Right renal cortex interstitium (tissue), 3 donors: ENCODE data around the gene CRAT. TPM values are rescaled to one million over a fixed set of nuclear protein-coding genes. Genes with fewer than 3 reads are reported as not detected.

ENCODE experiments used
- DNase-seq, 3 donors: peaks; one replicate each; pipeline ENCODE4 v3.0.0-alpha.2; 2013; ENCODE audit warnings: low read depth in 3 of 3, low spot score in 2 of 3
- polyA plus RNA-seq, 3 donors: library from polyadenylated mRNA; unstranded; fragments of 120-200 nt; gene quantifications; one replicate each; pipeline ENCODE4 v1.2.1, GENCODE V29; 2013; ENCODE audit not compliant: insufficient read length in 3 of 3

Gene CRAT
- polyA plus RNA-seq, 3 donors = 33.9 to 40.3 (median 39.3) TPM

DNA sequence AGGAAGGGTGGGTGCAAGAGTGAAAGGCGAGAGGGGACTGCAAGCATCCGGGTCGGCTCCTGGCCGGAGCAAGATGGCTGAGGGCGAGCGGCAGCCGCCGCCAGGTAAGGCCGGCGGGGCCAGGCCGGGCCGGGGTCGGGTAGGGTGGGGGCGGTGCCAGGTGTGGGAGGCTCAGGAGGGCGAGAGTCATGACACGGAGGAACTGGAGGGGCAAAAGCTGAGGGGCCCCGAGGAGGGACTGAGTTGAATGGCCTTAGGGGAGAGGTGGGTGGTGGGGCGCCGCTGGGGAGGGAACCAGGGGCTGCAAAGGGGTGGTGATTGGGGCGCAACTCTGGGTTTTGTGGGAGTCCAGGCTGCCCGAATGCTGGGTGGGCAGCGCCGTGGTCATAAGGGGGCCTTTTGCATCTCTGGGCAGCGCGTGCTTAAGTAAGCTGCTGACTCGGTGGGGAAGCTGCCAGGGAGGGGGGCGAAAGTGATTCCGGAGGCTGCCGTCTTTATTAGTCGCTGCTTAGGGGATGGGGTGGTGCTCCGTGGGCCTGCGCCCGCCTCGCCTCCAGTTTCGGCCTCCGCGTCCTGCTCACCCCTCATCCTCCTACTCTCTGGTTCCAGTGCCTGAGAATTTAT is 1.0 kb upstream of the CRAT start:
- peak in 1 of 3 donors; percentile 21 for DNase-seq

DNA sequence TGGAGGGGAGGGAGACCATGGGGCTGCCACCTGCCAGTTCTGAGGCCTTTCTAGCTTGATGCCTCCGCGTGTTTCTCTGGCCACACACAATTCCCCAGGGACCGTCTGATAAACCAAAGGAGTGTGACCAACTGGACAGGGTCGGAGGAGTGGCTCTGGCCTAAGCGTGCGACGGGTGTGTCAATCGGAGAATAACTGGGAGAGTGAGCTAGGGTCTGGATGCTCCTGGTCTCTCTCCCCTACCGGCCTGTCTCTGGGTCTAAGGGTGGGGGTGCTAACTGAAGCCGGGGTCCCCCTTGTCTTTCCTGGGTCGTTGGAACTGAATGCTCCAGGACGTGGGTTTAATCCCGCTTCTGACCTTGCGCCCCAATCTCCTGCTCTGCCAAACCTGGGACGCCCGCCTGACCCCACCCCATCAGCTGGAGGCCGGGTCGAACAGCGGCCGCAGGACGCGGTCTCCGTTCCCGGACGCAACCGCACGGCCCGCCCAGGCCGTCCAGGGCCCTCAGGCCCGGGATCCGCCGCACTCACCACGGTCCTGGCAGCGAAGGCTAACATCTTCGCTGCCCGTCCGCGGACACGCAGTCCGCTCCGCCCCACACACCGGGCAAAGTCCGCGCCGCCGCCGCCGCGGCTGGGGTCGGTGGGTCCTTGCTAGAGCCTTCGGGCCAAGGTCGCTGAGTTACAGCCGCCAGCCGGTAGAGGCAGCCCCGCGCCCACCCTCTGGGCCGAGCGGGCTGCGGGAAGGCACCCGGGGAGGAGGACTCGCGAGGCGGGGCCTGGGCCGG is 447 bp downstream of the CRAT start:
- no peak for DNase-seq

DNA sequence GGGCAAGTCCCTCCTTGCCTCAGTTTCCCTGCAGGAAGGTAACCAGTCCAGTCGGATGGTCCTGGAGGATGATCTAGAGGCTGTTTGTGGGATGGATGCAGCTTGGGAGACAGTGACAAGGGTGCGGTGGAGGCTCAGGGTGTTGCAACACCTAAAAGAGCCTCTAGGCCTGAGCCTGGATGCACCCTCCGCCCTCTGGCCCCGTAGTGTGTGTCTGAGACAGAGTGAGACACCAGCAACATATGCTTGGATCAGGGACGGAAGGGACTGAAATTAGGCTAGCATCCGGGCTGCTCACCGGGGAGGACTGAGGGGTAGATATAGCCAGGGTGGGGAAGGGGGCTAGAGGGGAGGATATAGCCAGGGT is 1.1 kb downstream of the CRAT start:
- no peak for DNase-seq

DNA sequence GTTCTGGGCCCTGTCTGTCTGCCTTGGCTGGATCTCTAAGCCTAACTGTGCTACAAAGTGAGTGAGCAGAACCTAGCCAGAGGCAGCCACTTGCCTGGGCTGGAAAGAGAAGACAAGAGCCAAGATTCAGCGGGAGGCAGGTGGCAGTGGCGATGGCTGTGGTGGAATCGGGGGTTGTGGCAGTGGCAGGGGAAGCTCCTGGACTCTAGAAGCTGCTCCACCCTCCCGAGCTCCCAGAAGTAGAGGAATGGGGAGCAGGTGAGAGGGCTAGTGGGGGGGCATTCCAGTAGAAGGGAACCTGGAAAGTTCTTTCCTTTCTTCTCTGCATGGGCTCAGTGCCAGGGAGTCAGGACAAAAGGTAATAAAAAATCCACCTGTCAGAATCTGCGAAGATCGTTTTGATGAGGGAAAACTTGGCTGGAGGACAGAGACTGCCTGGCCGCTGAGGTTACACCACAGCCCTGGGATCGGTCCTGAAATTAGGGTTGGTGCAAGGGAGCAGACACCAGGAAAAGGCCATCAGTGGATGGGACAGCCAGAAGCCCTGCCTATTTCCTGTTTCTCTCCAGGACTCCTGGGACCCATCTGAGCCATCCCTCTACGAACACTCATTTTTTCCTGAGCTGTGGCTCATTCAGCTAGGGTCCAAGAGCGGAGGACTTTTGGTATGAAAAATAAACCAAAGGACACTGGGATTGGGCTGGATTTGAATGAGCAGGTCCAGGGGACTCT is 1.6 kb downstream of the CRAT start:
- DNase-seq = no peak

DNA sequence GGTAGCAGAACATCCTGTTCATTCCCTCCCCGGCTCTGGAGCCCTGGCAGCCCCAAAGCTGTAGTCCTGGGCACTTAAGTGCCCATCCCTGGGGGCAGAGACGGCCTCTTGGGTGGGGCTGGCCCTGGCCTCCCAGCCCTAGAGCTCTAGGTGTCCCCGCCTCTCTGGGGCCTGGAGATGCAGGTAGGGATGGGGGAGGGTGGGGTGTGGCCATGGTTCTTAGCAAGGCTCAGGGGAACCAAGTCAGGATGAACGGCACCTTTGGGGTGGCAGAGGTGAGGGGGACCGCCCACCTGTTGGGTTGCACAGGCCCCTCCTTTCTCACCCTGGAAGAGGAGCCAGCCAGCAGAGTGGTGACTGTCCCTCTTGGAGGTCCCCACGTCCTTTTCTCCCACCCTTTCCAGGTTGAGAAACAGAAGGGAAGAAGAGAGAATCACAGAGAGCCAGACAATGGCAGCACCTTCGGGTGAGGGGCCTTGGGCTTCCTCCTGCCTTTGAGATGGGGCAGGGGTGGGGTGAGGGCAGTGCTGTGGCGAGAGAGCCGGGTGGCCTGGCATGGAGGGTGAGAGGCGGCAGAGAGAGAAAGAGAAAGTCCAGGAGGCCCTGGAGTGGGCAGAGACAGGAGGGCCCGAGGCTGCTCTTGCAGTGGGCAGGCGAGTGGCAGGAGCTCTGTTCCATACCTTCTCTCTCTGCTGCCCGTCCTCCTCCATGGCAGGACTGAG is 2.3 kb downstream of the CRAT start:
- no peak for DNase-seq

DNA sequence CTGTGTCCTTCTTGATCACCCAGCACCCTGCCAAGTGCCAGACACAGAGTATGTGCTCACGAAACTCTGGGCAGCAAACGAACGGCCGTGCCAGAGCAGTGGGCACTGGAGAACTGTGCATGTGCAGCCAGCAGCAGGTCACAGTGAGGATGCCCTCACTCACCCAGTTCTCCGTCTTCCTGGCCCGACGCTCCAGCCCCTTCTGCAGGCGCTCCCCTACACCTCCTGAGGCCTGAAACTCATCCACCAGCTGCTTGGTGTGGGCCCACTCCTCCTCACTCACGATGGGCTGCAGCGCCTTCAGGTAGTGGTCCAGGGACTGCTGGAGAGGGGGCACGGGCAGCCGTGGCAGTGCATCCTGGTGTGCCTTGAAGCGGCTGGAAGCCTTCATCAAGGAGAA is 2.9 kb downstream of the CRAT start:
- no peak for DNase-seq

DNA sequence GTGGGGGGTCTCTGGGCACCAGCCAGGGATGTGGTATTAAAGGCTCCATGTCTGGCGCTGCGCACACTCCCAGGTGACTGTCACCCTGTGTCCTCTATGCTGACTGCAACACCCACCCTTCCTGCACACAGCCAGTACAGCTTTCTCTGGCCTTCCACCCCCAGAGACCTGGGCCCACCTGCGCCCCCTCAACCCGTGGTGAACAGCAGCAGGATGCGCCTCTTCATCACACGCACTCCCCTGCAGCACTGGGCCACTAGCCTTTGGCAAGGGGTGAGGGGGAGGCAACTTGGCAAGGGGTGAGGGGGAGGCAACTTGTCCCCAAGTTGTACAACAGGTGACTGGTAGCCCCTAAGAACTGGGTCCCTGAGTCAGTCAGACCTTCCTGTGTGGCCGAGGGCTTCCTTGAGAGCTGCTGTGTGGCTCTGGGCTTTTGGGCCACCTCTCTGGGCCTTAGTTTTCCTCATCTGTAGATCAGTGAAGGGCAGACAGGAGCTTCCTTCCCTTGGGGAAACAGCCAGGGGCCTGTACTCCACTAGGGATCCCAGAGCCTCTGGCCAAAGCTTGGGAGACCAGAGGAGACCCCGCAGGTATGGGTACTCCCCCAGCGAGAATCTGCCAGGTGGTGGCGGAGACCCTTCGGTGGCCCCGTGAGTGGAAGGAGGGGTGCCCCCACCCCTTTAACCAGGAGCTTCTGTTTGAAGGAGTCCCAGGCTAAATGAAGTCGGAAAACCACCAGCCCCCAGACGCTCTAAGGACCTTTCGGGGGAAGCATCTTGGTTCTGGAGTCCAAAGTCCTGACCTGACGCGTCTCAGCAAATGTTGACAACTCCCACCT is 4.5 kb downstream of the CRAT start:
- no peak for DNase-seq

DNA sequence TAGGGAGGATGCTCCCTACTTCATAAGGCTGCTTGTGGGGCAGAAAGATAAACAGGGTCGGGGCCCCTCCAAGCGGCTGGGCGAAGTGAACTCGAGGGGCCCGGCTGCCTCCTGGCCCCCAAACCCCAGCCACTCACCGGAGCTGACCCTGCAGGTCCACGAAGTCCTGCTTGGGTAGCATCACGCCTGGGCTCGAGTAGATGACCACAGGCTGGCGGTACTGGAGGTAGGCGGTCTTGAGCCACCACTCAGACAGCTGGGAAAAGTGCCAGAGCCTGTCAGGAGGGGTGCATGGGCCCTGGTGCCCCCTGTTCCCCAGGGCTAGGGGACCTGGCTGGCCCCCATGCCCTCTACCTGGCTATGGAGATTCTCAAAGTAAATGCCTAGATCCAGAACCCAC is 6.5 kb downstream of the CRAT start:
- no peak for DNase-seq

DNA sequence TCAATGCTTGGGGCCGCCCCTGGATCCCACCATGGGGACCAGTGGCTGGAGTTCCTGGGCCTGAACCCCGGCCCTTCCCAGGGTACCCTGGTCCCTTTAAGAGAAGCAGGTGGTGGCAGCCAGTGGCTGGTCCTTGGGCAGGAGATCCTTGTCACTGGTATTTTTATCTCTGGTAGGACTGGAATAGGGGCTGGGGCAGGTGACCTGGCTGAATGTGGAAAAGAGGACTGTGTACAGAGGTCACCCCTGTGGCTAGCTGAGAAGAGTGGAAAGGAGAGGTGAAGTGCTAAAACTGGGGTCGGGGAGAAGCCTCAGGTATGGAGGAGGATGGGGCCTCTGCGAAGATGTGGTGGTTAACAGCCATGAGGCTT is 7.0 kb downstream of the CRAT start:
- no peak for DNase-seq

DNA sequence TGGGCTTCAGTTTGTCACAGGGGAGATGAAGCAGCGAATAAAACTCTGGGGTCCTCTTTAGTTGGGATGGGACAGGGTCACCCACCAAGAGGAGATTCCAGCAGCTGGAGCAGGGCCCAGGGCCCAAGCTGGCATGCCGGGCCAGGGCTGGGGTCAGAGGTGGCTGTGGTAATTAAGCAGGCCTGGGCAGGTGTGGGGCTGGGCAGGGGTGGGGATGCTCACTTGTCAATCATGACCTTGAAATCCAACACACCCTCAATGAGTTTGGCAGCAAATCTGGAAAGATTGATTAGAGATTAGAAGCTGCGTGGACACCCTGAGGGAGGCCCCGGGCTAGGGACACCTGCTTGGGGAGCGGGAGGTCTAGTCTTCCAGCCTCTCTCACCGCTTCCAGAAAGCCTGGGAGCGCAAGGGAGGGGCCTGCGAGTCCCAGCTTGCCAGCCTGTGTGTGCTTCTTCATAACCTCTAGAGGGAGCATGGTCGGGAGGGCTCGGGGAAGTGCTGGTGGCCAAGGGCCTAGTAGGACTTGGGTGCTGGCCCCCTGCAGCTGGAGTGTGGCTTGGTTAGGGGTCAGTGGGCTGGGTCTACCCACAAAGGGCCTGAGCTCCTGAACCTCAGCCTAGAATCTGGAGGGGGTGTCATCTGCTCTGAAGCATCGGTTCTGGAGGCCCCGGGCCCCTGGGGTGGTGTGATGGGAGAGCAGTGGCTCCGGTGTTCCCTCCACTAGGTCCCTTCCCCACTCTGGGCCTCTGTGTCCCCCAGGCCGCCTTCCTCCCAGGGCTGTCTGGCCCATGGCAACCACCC is 7.6 kb downstream of the CRAT start:
- no peak for DNase-seq

DNA sequence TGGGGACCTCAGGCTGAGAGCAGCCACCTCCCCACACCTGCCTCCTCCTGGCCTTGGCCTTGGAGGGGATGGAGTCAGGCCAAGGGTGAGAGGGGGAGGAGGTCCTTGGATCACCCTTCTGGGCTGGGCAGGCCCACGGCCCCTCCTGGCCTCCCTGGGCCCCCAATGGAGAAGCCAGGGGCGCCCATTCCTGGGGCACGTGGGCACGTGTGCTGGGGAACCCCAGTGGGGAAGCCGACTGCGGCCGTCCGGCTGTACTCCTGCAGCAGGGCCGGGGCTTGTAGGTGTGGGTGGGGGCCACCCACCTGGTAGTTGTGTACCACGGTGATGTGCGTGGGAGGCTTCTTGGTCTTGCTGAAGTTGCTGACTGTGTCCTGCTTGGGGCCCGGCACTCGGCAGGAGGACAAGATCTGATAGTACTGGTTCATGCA is 8.5 kb downstream of the CRAT start:
- DNase-seq = no peak

DNA sequence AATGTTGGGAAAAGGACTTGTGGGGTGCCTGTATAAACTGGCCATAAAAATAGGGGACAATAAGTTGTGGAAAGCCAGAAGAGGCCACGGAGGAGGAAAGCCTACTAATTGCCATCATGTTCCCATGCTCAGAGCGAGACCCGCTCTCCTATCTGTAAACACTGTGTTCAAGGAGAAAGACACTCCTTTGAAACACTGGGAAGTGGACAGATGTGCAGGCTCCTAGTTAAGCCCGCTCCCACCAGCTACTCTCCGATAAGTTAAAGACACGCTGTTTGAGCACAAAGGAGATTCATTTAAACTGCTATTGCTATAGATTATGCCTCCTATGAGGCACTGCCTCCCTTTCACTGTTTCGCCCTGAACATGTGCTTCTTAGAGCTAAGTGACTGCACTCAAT is 9.3 kb downstream of the CRAT start:
- DNase-seq = no peak

DNA sequence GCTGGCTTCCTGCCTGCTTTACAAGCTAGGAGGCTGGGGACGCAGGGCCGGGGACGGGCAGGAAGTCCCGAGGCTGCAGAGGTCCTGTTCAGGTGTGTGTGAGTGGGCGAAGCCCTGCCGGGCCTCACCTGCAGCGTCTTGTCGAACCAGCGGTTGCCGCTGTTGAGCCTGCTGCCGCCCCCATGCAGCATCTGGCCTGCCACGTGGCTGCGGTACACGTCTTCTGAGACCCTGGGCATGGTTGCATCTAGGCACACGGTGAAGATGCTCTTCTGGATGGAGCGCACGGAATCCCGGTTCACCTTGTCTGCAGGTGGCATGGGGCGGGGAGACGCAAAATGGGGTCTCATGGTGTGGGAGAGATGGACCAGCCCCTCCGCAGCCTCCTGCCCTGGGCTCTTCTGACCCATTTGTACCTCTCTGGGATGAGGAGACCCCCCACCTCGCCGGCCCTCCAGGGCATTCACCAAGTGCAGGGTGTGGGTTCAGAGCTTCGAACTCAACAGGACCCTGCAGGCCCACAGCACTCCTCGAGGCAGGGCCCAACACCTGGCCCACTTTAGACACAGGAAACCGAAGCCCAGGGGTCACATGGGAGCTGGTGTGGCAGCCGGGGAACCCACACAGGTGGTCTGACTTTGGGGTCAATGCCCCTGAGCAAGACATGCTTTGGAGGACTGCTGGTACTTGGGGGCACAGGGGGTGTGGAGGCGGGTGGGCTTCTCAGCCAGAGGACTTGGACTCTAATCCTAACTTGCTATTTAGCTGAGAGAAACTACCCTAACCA is 10.0 kb downstream of the CRAT start:
- no peak for DNase-seq

DNA sequence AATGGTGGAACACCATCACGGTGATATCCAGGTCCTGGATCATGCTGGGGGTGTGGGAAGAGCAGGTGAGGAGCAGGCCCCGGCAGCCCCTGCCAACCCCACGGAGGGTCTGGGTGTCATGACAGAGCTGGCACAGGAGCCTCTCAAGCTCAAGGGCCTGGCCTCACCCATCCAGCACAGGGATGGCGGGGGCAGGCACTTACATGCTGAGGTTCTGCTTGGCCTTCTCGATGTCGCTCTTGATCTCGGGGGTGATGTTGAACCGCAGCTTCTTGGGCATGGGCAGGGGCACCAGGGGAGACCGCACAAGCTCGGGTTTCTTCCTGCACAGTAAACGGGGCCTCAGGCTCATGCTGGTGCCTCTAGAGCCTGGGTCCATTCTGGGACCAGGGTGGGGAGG is 12.3 kb downstream of the CRAT start:
- DNase-seq = no peak

DNA sequence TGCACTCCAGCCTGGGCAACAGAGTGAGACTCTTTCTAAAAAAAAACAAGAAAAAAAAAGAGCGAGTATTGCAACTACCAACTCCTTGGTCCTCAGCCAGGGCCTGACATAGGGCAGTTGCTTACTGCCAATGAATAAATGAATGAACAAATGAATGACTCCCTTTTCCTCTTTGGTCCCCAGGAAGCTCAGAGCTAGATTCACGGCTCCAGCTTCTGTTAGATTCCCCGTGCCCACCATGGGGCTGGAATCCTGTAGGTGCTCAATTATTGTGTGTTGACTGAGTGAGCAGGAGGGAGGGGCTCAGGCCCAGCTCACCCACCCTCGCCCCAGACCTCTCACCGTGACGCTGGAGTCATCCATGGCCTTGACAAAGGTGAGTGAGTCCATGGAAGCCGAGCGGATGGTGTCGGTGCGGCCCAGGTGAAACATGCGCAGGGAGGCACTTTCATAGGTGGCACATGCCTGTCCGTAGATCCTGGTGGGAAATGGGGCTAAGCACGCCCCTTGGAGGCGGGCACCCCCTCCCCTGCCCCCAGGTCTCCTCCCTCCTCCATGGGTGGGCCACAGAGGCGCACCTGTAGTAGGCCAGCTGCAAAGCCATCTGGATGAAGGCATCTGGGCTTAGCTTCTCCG is 12.8 kb downstream of the CRAT start:
- DNase-seq = no peak

DNA sequence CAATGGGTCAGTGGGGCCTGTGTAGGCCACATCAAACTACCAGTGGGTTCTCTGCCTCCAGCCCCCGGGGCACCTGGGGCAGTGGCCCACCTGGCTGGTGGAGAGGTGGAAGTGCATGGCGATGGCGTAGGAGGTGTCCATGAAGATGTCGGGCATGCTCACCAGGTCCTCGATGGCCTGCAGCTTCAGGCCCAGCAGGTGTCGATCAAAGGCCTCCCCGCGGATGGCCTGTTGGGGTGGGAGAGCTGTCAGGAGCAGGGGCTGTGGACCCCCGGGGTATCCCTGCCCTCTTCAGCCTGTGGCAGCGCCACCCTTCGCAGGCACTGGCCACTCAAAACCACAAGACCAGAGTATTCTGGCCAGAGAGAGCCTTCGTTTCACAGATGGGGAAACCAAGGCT is 14.7 kb downstream of the CRAT start:
- no peak for DNase-seq

DNA sequence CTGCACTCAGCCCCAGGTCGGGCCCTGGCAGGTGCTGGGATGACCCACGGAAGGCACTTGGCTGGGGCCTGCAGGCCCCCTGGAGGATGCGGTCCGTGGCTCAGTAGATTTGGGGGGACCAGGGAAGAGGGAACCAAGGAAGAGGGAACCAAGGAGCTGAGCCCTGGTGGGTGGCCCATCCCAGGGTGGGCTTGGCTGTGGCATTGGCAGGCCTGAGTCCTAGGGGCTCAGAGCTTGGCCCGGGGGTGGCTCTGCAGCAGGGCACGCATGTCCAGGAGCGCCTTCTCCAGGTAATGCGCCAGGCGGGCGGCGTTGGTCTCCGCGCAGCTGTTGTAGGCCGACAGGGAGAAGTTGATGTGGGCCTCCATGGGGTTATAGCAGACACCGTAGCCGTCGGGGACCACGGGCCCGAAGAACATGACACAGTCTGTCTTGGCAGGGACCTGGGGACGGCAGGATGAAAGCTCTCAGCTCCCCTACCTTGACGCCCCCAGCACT is 15.4 kb downstream of the CRAT start:
- DNase-seq = no peak
